GM23338 (cell line): ENCODE results near the gene NRIP1. TPM values are rescaled to one million over a fixed set of nuclear protein-coding genes. Genes with fewer than 3 reads are reported as not detected.

Source experiments
- ATAC-seq: fragments of 200-7000 bp; cut with Tn5 transposase; 3 replicates; pipeline ENCODE4 v1.9.1; 2020
- DNase-seq: peaks from one replicate; pipeline ENCODE4 v3.0.0-alpha.2; 2015; ENCODE audit warnings: low spot score
- H2AFZ ChIP-seq: fragments of 200-600 bp; sonication (generic); 2 replicates; pipeline ENCODE4 v1.8.0; 2016; ENCODE audit warnings: antibody characterized with exemption, mild to moderate bottlenecking, moderate library complexity
- H3F3A ChIP-seq: fragments of 200-600 bp; sonication (generic); replicated peaks from 2 replicates; pipeline ENCODE4 v1.8.0; 2017; ENCODE audit warnings: antibody characterized with exemption, mixed run types, low read depth
- H3K27ac ChIP-seq: fragments of 200-600 bp; sonication (generic); 2 replicates; pipeline ENCODE4 v1.6.1; 2016; ENCODE audit warnings: low read depth
- H3K27me3 ChIP-seq: fragments of 200-600 bp; sonication (generic); 2 replicates; pipeline ENCODE4 v1.8.0; 2016; ENCODE audit warnings: mild to moderate bottlenecking, mixed run types, moderate library complexity; ENCODE audit not compliant: insufficient read depth
- H3K36me3 ChIP-seq: fragments of 200-600 bp; sonication (generic); 2 replicates; pipeline ENCODE4 v1.8.0; 2016; ENCODE audit warnings: mild to moderate bottlenecking; ENCODE audit not compliant: insufficient read depth
- H3K4me1 ChIP-seq: fragments of 200-600 bp; sonication (generic); 2 replicates; pipeline ENCODE4 v1.8.0; 2016; ENCODE audit warnings: mild to moderate bottlenecking, moderate library complexity; ENCODE audit not compliant: insufficient read depth
- H3K4me2 ChIP-seq: fragments of 200-600 bp; sonication (generic); 2 replicates; pipeline ENCODE4 v1.7.1; 2017; ENCODE audit warnings: mixed run types
- H3K4me3 ChIP-seq: fragments of 200-600 bp; sonication (generic); 2 replicates; pipeline ENCODE4 v1.6.1; 2016; ENCODE audit warnings: mixed run types
- H3K79me2 ChIP-seq: fragments of 200-600 bp; sonication (generic); replicated peaks from 2 replicates; pipeline ENCODE4 v1.8.0; 2017; ENCODE audit warnings: mild to moderate bottlenecking; ENCODE audit not compliant: insufficient read depth
- H3K9me2 ChIP-seq: fragments of 200-600 bp; sonication (generic); 2 replicates; pipeline ENCODE4 v1.8.0; 2017; ENCODE audit not compliant: insufficient read depth
- H4K20me1 ChIP-seq: fragments of 200-600 bp; sonication (generic); replicated peaks from 2 replicates; pipeline ENCODE4 v1.8.0; 2017; ENCODE audit warnings: mild to moderate bottlenecking; ENCODE audit not compliant: insufficient read depth
- H3K27ac Mint-ChIP-seq: 2 replicates; pipeline ENCODE4 v1.8.0; 2020; ENCODE audit warnings: inconsistent platforms, mild to moderate bottlenecking, moderate library complexity, mixed read lengths
- H3K27me3 Mint-ChIP-seq: 3 replicates; pipeline ENCODE4 v1.8.0; 2022; ENCODE audit warnings: low read depth, mild to moderate bottlenecking, moderate library complexity, mixed read lengths, inconsistent platforms; ENCODE audit not compliant: insufficient read depth, poor library complexity
- H3K36me3 Mint-ChIP-seq: 3 replicates; pipeline ENCODE4 v1.8.0; 2021; ENCODE audit warnings: low read depth, mild to moderate bottlenecking, inconsistent platforms, moderate library complexity, mixed read lengths
- H3K4me1 Mint-ChIP-seq: 3 replicates; pipeline ENCODE4 v1.8.0; 2020; ENCODE audit warnings: mild to moderate bottlenecking, inconsistent platforms, mixed read lengths
- H3K4me3 Mint-ChIP-seq: 3 replicates; pipeline ENCODE4 v1.8.0; 2021; ENCODE audit warnings: moderate library complexity, mild to moderate bottlenecking, inconsistent platforms, mixed read lengths
- H3K9me3 Mint-ChIP-seq: 3 replicates; pipeline ENCODE4 v1.8.0; 2020; ENCODE audit warnings: moderate library complexity, mild to moderate bottlenecking, inconsistent platforms, mixed read lengths
- CREB1 ChIP-seq: fragments of 250-450 bp; sonication (Bioruptor Pico); IDR thresholded peaks from 2 replicates; pipeline ENCODE4 v1.5.0; 2020; ENCODE audit warnings: low read depth, mild to moderate bottlenecking, moderate library complexity
- EZH2 ChIP-seq: fragments of 200-600 bp; sonication (generic); IDR thresholded peaks from one replicate; pipeline ENCODE4 v1.8.0; 2017; ENCODE audit warnings: antibody characterized with exemption, mild to moderate bottlenecking, low read depth; ENCODE audit not compliant: unreplicated experiment
- EZH2phosphoT487 ChIP-seq: fragments of 200-600 bp; sonication (generic); IDR thresholded peaks from one replicate; pipeline ENCODE4 v1.8.1; 2018; ENCODE audit warnings: antibody characterized with exemption; ENCODE audit not compliant: unreplicated experiment
- JUNB ChIP-seq: IDR thresholded peaks from one replicate; pipeline ENCODE4 v1.6.1; 2016; ENCODE audit warnings: antibody characterized with exemption; ENCODE audit not compliant: unreplicated experiment
- NANOG ChIP-seq: IDR thresholded peaks from 2 replicates; pipeline ENCODE4 v1.6.1; 2016; ENCODE audit warnings: antibody characterized with exemption, borderline replicate concordance
- POLR2AphosphoS5 ChIP-seq: IDR thresholded peaks from 2 replicates; pipeline ENCODE4 v1.6.1; 2016; ENCODE audit warnings: antibody characterized with exemption, low read depth
- STAT1 ChIP-seq: IDR thresholded peaks from one replicate; pipeline ENCODE4 v1.6.1; 2016; ENCODE audit warnings: antibody characterized with exemption; ENCODE audit not compliant: unreplicated experiment
- ZNF114 ChIP-seq: fragments of 250-450 bp; sonication (Bioruptor Pico); IDR thresholded peaks from 2 replicates; pipeline ENCODE4 v1.5.0; 2020; ENCODE audit warnings: mild to moderate bottlenecking, moderate library complexity
- ZNF331 ChIP-seq: fragments of 250-450 bp; sonication (Bioruptor Pico); IDR thresholded peaks from 2 replicates; pipeline ENCODE4 v1.5.0; 2020; ENCODE audit warnings: low read depth, mild to moderate bottlenecking, moderate library complexity
- polyA plus RNA-seq: library from polyadenylated mRNA; unstranded; fragments of >200 nt; fragmentation: Nextera tagmentation; extraction: Ambion mirVana; gene quantifications from 2 replicates; pipeline ENCODE4 v1.2.1, GENCODE V29; 2016
- total RNA-seq: library from RNA; depleted of rRNA; stranded (reverse); fragments of >200 nt; shearing (Covaris generic); gene quantifications from 2 replicates; pipeline ENCODE4 v1.2.3, GENCODE V29; 2014
- TF ChIP-seq, protein P1 (sequence below): IDR thresholded peaks from one replicate; pipeline ENCODE4 v1.6.1; 2018; ENCODE audit warnings: antibody characterized with exemption; ENCODE audit not compliant: unreplicated experiment
- TF ChIP-seq, protein P2 (sequence below), 2 experiments: fragments of 200-600 bp in 1 of 2; sonication (generic) in 1 of 2; conservative IDR thresholded peaks; 2 replicates each; pipeline versions ENCODE4 v1.5.1 to v1.6.1; 2016 to 2017; ENCODE audit warnings: antibody characterized with exemption in 2 of 2, low read depth in 2 of 2, mild to moderate bottlenecking in 2 of 2, moderate library complexity in 1 of 2
- TF ChIP-seq, protein P3 (sequence below): IDR thresholded peaks from 2 replicates; pipeline ENCODE4 v1.6.1; 2016; ENCODE audit warnings: antibody characterized with exemption
- TF ChIP-seq, protein P4 (sequence below): fragments of 250-450 bp; sonication (Bioruptor Pico); IDR thresholded peaks from 2 replicates; pipeline ENCODE4 v1.5.0; 2020; ENCODE audit warnings: mild to moderate bottlenecking, moderate library complexity

NRIP1 gene
- total and polyA plus RNA-seq, 2 experiments from 2014 or later: 3.0 to 9.0 TPM

DNA sequence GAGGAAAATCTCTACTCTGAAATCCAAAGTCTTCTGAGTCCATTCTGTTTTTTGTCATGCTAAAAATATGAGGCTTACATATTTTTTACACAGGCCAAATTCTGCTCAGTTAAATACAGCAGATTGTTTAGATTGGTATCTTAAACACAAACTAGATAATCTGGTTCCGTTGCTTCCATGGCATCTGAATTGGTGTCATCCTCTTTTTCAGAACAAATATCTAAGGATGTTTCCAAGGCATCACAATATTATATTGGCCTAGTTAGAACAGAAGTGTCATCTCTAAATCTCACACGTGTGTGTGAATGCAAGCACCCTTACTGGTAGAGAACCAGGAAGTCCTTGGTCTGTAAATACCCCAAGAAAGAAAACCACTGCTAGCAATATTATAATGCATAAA lies 151.2 kb downstream of the NRIP1 start:
- no peaks in the 10 kb centered on the region for H3K79me2 ChIP-seq
- Mint-ChIP-seq H3K4me1 (peaks cover 50% of the 10 kb centered on the region), H3K27me3 (peaks cover 3% of the 10 kb centered on the region), H3K36me3 (no peaks in the 10 kb centered on the region), H3K27ac (no peak overlapping the region), H3K9me3 (no peaks in the 10 kb centered on the region; the same call in 2 of the 3 replicates), H3K4me3 (no peak overlapping the region)
- peaks cover 29% of the 10 kb centered on the region for H3K4me1 ChIP-seq
- TF ChIP-seq STAT1 (no peak), NANOG (no peak), POLR2AphosphoS5 (no peak), JUNB (no peak), EZH2 (no peak), CREB1 (CRISPR knock-in tag) (no peak), ZNF114 (CRISPR knock-in tag) (no peak), EZH2phosphoT487 (no peak), ZNF331 (CRISPR knock-in tag) (no peak)
- TF ChIP-seq, protein P1, sequence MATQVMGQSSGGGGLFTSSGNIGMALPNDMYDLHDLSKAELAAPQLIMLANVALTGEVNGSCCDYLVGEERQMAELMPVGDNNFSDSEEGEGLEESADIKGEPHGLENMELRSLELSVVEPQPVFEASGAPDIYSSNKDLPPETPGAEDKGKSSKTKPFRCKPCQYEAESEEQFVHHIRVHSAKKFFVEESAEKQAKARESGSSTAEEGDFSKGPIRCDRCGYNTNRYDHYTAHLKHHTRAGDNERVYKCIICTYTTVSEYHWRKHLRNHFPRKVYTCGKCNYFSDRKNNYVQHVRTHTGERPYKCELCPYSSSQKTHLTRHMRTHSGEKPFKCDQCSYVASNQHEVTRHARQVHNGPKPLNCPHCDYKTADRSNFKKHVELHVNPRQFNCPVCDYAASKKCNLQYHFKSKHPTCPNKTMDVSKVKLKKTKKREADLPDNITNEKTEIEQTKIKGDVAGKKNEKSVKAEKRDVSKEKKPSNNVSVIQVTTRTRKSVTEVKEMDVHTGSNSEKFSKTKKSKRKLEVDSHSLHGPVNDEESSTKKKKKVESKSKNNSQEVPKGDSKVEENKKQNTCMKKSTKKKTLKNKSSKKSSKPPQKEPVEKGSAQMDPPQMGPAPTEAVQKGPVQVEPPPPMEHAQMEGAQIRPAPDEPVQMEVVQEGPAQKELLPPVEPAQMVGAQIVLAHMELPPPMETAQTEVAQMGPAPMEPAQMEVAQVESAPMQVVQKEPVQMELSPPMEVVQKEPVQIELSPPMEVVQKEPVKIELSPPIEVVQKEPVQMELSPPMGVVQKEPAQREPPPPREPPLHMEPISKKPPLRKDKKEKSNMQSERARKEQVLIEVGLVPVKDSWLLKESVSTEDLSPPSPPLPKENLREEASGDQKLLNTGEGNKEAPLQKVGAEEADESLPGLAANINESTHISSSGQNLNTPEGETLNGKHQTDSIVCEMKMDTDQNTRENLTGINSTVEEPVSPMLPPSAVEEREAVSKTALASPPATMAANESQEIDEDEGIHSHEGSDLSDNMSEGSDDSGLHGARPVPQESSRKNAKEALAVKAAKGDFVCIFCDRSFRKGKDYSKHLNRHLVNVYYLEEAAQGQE: no peak
- TF ChIP-seq, protein P2, sequence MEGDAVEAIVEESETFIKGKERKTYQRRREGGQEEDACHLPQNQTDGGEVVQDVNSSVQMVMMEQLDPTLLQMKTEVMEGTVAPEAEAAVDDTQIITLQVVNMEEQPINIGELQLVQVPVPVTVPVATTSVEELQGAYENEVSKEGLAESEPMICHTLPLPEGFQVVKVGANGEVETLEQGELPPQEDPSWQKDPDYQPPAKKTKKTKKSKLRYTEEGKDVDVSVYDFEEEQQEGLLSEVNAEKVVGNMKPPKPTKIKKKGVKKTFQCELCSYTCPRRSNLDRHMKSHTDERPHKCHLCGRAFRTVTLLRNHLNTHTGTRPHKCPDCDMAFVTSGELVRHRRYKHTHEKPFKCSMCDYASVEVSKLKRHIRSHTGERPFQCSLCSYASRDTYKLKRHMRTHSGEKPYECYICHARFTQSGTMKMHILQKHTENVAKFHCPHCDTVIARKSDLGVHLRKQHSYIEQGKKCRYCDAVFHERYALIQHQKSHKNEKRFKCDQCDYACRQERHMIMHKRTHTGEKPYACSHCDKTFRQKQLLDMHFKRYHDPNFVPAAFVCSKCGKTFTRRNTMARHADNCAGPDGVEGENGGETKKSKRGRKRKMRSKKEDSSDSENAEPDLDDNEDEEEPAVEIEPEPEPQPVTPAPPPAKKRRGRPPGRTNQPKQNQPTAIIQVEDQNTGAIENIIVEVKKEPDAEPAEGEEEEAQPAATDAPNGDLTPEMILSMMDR (conservative IDR thresholded peaks at IDR 0.05; ENCODE audit: low read depth in 2 of 2): no peak
- TF ChIP-seq, protein P3, sequence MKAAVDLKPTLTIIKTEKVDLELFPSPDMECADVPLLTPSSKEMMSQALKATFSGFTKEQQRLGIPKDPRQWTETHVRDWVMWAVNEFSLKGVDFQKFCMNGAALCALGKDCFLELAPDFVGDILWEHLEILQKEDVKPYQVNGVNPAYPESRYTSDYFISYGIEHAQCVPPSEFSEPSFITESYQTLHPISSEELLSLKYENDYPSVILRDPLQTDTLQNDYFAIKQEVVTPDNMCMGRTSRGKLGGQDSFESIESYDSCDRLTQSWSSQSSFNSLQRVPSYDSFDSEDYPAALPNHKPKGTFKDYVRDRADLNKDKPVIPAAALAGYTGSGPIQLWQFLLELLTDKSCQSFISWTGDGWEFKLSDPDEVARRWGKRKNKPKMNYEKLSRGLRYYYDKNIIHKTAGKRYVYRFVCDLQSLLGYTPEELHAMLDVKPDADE: no peak
- TF ChIP-seq, protein P4, sequence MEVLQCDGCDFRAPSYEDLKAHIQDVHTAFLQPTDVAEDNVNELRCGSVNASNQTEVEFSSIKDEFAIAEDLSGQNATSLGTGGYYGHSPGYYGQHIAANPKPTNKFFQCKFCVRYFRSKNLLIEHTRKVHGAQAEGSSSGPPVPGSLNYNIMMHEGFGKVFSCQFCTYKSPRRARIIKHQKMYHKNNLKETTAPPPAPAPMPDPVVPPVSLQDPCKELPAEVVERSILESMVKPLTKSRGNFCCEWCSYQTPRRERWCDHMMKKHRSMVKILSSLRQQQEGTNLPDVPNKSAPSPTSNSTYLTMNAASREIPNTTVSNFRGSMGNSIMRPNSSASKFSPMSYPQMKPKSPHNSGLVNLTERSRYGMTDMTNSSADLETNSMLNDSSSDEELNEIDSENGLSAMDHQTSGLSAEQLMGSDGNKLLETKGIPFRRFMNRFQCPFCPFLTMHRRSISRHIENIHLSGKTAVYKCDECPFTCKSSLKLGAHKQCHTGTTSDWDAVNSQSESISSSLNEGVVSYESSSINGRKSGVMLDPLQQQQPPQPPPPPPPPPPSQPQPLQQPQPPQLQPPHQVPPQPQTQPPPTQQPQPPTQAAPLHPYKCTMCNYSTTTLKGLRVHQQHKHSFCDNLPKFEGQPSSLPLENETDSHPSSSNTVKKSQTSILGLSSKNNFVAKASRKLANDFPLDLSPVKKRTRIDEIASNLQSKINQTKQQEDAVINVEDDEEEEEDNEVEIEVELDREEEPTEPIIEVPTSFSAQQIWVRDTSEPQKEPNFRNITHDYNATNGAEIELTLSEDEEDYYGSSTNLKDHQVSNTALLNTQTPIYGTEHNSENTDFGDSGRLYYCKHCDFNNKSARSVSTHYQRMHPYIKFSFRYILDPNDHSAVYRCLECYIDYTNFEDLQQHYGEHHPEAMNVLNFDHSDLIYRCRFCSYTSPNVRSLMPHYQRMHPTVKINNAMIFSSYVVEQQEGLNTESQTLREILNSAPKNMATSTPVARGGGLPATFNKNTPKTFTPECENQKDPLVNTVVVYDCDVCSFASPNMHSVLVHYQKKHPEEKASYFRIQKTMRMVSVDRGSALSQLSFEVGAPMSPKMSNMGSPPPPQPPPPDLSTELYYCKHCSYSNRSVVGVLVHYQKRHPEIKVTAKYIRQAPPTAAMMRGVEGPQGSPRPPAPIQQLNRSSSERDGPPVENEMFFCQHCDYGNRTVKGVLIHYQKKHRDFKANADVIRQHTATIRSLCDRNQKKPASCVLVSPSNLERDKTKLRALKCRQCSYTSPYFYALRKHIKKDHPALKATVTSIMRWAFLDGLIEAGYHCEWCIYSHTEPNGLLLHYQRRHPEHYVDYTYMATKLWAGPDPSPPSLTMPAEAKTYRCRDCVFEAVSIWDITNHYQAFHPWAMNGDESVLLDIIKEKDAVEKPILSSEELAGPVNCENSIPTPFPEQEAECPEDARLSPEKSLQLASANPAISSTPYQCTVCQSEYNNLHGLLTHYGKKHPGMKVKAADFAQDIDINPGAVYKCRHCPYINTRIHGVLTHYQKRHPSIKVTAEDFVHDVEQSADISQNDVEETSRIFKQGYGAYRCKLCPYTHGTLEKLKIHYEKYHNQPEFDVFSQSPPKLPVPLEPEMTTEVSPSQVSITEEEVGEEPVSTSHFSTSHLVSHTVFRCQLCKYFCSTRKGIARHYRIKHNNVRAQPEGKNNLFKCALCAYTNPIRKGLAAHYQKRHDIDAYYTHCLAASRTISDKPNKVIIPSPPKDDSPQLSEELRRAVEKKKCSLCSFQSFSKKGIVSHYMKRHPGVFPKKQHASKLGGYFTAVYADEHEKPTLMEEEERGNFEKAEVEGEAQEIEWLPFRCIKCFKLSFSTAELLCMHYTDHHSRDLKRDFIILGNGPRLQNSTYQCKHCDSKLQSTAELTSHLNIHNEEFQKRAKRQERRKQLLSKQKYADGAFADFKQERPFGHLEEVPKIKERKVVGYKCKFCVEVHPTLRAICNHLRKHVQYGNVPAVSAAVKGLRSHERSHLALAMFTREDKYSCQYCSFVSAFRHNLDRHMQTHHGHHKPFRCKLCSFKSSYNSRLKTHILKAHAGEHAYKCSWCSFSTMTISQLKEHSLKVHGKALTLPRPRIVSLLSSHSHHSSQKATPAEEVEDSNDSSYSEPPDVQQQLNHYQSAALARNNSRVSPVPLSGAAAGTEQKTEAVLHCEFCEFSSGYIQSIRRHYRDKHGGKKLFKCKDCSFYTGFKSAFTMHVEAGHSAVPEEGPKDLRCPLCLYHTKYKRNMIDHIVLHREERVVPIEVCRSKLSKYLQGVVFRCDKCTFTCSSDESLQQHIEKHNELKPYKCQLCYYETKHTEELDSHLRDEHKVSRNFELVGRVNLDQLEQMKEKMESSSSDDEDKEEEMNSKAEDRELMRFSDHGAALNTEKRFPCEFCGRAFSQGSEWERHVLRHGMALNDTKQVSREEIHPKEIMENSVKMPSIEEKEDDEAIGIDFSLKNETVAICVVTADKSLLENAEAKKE (CRISPR knock-in tag): no peak
- H3K36me3 ChIP-seq: no peaks in the 10 kb centered on the region
- H2AFZ ChIP-seq: no peak overlapping the region
- H3K27ac ChIP-seq: no peak overlapping the region
- no peak for DNase-seq
- no peaks in the 10 kb centered on the region for H4K20me1 ChIP-seq
- H3K27me3 ChIP-seq: no peaks in the 10 kb centered on the region
- H3K4me3 ChIP-seq: no peak overlapping the region
- H3F3A ChIP-seq: no peaks in the 10 kb centered on the region
- no peak overlapping the region for H3K4me2 ChIP-seq
- no peak for ATAC-seq
- H3K9me2 ChIP-seq: no peaks in the 10 kb centered on the region; the same call in 1 of the 2 replicates
